CD4-positive, alpha-beta T cell treated with Interleukin-10 for 1 hour (primary cell): ENCODE measurements around the gene HSP90AB1.
A peak's percentile ranks its signal among the peaks of the same experiment; 100 is the strongest.

Experiments
- DNase-seq: peaks from one replicate; pipeline ENCODE4 v3.0.0-alpha.2; 2020

HSP90AB1 gene

DNA sequence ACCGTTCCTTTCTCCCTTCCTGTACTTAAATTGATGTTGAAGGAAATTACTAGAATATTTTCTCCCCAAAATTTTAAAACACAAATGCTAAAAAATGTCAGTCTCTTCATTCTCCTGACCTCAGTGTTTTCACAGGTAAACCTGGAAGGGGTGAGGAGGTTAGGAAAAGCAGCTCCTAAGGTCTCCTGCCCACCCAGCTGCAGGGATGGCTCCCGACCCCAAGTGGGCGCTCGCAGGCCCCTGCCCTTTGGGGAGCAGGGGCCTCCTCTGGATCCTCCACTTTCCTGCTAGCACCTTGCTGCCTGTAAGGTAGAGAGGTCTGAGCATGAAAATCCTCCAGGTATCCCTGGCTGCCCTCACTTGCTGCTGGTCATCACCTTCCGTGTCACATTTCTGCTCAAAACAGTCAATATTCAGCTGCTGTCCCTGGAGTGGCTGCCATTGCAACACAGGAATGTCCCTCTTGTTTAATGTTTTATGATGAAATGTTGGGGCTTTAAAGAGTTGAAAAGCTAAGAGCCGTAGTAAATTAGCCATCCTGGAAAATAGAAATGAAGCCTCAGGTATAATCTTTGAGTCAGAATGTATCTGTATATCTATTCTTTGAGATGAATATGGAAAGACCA lies 10.9 kb upstream of the HSP90AB1 start:
- no peak for DNase-seq

DNA sequence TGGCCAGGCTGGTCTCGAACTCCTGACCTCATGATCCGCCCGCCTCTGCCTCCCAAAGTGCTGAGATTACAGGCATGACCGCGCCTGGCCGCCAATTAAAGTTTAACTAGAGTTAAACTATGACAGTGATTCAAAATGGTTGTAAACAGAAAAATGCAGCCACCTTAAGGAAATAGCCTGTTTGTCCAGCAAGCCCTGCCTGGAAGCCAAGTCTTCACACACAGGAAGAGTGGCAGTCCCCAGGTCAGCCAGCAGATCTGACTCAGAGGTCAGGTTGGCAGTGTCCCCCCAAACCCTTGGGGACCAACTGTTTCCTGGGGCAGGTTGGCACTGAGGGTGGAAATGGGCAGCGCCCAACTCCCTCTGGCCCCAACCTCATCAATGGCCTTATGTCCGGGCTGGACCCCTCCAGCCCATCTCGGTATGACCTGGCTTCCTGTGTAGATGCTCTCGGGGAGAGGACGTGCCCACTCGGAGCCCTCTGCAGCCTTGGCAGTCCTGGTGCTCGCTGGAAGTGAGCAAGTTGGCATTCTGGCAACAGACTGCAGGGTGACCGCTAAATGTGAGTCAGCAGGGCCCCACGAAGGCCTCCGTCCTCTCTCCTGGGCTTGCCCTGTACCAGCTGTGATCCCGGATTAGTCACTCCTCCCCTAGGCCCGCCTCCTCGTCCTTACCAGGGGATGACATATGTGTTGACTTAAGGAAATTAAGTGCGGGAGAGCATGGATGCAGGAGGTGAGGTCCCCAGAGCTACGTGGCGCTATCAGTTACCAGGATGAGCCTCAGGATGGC lies 9.7 kb upstream of the HSP90AB1 start:
- peak; percentile 82 for DNase-seq

DNA sequence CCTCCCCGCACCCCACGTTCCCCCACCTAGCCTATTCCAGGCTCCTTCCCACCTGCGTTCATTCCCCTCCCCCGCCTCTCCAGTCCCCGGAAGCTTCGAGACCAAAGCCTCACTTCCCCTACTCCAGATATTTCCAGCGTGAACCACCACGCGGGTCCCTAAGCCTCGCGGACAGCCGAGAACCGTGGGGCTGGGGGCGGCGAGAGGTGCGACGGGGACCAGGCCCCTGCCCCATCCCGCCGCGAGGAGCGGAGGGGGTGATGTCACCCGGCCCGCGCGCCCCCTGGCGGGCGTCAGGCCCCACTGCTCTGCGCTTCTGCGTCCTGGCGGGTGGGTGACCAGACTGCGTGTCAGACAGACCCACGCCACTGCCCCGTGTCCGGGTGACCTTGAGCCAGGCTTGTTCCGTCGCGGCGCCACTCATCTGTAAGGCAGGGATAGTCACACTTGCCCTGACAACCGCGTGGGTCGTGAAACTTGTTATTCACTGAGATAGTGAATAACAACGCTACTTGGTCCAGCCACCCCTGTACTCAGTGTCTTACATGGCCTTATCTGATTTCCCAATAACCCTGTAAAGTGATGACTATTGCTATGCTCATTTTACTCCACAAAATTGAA lies 9.0 kb upstream of the HSP90AB1 start:
- peak; percentile 82 for DNase-seq

DNA sequence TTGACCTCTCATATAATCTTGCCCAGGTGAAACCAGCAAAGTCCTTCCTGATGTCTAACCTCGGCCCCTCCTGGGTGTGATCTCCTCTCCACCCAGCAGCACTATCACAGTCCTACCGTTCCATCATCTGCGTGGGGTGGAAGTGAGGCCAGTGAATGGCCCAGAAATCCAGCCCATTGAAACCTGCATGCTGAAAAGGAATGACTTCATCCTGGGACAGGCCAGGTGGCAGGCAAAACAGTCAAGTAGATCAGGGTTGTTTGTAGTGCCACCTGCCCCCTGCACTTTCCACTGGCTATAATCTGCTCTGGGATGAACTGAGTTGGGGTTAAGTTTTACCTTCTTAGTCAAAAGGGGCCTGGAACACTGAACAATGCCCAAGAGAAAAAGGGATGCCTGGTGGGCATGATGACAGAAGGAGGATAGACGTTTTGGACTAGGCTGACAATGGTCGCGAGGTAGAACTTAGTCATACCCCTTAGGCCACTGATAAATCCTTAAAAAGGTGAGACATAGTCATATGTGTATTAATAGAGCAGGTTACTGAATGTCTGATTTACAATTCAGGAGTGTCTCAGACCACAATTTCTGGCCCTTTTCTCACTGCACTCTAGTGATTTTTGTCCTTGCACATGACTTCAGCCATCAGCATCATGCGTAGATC lies 8.1 kb upstream of the HSP90AB1 start:
- DNase-seq = no peak

DNA sequence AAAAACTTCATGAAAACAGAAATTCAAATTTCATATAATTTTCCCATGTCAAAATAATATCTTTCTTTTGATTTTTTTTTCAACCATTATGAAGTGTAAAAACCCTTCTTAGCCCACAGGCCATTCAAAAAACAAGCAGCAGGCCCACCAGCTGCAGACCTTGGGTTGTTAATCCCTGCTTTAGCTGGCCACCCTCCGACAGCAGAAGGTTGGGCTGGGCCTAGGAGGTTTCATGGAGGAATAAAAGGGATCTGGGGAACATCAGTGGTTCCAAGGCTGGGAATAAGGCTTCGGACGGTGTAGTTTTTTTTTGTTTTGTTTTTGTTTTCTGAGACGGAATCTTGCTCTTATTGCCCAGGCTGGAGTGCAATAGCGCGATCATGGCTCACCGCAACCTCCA lies 3.6 kb upstream of the HSP90AB1 start:
- DNase-seq = no peak

DNA sequence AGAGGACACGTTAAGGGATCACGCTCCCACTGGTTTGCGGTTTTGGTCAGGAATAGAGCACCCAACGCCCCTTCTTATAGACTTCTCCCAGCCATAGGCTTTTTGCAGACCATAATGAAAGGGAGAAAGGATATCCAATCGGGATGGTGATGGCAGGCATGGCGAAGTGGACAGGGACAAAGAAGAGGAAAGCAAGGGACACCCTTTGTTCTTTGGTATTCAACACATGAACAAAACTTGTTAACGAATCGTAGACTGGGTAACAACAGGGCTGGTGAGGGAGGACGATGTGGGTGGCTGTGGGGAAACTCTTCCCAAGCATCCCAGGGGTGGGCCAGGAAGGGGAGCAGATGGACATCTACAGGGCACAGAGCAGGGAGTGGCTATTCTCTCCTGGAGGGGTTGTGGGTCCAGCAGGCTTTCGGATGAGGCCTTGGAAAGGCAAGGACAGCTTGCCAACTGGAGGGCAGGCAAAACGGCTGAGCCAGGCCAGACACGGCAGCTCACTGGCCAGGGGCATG lies 1.4 kb upstream of the HSP90AB1 start:
- no peak for DNase-seq

DNA sequence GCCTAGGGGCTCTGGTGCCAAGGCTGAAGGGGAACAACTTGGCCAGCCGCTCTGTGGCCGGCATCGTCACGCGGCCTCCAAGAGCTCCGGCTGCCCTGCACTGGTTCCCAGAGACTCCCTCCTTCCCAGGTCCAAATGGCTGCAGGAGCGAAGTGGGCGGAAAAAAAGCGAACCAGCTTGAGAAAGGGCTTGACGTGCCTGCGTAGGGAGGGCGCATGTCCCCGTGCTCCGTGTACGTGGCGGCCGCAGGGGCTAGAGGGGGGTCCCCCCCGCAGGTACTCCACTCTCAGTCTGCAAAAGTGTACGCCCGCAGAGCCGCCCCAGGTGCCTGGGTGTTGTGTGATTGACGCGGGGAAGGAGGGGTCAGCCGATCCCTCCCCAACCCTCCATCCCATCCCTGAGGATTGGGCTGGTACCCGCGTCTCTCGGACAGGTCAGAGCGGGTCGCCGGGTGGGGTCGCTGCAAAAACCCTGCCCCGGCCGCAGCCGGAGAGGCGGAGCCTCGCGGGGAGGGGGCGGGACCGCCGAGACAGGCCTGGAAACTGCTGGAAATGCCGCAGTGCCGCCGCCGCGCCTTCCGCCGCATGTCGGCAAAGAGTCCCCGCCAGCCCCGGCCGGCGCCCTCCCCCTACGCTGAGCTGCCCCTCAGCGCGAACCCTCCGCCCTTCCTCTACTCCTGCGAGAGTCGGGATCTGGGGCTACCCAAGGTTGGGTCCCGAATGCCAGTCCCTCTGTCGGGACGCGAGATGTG lies 814 bp upstream of the HSP90AB1 start:
- DNase-seq = peak; percentile 88

DNA sequence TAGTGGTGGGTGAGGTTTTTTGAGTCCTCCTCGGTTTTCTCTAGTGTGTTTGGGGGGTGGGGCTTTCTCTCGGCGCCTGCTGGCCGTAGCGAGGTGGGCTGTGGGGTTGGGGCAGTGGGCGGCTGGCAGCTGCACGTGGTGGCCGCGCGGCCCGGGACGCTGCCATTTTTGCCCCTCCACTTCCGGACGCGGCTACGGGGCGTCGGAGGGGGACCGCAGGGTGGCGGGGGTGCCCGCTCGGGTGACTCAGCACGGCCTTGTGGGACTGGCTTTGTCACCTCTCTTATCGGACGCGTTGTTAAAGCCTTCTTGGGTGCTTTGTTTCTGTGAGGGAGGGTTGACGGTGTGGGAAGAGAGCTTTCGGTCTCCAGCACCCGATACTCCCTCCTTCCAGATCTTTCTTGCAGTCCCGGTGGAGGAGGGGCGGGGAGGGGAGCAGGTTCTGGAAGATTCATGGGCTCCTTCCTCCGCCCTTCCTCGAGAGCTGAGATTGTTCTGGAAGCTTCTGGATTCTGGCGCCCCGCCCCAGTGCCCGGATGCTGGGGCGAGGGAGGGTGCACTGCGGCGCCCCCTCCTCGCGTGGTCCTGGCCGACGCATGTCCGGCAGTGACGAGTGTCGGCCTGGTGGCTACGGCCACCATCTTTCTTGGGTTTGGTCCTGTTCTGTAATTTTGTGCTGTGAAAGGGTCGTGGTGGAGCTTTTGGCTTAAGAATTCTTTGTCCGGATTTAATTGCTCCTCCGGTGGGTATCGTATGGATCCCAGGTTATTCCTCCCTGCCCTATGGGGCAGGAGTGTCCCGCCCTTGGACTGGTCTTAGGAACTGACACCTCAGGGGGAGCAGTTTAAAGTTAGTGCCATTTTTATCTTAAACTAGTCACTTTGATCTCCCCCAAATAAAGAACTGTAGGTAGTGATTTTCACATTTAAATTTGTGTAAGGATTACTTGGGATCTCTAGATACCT lies 719 bp downstream of the HSP90AB1 start:
- peak; percentile 89 for DNase-seq

DNA sequence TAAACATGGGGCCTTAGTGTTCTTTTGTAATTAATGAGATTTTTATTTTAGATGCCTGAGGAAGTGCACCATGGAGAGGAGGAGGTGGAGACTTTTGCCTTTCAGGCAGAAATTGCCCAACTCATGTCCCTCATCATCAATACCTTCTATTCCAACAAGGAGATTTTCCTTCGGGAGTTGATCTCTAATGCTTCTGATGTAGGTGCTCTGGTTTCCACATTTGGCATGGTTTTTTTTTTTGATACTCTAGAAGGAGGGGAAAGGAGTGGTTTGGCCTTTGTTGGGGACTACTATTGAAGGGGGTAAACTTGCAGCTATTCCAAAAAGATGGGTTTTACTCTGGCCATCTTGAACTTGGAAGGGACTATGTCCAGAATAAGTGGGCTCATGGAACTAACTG lies 1.7 kb downstream of the HSP90AB1 start:
- DNase-seq = no peak

DNA sequence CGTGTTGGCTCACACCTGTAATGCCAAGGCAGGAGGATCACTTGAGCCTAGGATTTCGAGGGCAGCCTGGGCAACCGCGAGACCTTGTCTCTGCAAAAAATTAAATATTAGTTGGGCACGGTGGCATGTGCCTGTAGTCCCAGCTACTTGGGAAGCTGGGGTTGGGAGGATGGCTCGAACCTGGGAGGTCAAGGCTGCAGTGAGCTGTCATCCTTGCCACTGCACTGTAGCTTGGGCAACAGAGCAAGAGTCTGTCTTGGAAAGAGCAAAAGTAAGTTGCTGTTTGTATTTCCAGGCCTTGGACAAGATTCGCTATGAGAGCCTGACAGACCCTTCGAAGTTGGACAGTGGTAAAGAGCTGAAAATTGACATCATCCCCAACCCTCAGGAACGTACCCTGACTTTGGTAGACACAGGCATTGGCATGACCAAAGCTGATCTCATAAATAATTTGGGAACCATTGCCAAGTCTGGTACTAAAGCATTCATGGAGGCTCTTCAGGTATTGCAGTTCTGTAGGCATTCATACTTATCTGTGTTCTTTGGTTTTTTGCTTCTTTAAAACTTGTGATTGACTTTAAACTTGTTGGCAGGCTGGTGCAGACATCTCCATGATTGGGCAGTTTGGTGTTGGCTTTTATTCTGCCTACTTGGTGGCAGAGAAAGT lies 2.3 kb downstream of the HSP90AB1 start:
- DNase-seq = no peak

DNA sequence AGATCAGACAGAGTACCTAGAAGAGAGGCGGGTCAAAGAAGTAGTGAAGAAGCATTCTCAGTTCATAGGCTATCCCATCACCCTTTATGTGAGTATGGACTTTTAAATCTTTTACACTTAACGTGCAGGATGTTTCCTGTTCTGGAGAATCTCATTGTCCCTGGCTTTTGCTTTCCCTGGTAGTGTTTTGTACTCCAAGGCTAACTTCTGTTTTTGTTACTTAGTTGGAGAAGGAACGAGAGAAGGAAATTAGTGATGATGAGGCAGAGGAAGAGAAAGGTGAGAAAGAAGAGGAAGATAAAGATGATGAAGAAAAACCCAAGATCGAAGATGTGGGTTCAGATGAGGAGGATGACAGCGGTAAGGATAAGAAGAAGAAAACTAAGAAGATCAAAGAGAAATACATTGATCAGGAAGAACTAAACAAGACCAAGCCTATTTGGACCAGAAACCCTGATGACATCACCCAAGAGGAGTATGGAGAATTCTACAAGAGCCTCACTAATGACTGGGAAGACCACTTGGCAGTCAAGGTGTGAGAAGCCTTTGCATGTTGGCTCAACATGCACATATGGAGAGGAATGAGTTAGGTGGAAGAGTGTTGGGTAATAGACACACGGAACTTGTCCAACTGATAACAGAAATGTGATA lies 3.3 kb downstream of the HSP90AB1 start:
- no peak for DNase-seq

DNA sequence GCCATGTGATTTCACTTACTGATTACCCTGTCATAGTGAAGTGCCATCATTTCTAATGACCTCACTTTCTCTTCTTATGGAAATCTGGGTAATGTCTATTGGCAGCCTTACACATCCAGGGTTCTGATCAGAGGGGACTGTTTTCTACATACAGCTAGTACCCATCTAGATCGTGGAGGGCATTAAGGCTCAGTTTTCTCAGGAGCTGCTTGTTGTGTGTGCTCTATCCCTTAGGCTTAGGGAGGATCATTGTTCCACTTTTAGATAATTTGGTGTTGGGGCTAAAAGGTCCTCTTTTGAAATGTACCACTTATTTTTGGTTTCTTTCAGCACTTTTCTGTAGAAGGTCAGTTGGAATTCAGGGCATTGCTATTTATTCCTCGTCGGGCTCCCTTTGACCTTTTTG lies 3.8 kb downstream of the HSP90AB1 start:
- no peak for DNase-seq

DNA sequence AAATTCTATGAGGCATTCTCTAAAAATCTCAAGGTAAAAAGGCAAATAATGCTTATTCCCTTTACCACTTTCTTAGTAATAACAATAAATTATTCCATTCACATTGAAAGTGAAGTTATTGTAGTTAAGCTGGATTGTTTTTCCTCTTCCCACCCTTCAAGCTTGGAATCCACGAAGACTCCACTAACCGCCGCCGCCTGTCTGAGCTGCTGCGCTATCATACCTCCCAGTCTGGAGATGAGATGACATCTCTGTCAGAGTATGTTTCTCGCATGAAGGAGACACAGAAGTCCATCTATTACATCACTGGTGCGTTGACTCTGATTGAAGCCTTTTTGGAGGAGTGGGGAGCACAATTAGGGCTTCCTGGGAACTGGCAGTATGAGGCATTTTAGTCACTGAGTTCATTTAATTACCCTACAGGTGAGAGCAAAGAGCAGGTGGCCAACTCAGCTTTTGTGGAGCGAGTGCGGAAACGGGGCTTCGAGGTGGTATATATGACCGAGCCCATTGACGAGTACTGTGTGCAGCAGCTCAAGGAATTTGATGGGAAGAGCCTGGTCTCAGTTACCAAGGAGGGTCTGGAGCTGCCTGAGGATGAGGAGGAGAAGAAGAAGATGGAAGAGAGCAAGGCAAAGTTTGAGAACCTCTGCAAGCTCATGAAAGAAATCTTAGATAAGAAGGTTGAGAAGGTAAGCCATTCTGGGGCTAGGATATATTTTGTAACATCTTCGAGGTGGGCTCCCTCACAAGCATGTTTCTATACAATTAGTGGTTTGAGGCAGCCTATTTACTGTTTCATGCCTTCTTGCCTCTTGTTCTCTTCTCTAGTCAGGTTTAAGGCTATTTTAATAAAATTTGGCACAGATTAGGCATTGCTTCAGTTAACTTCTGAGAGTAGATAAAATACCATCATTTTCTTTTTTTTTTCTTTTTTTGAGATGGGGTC lies 4.9 kb downstream of the HSP90AB1 start:
- no peak for DNase-seq

DNA sequence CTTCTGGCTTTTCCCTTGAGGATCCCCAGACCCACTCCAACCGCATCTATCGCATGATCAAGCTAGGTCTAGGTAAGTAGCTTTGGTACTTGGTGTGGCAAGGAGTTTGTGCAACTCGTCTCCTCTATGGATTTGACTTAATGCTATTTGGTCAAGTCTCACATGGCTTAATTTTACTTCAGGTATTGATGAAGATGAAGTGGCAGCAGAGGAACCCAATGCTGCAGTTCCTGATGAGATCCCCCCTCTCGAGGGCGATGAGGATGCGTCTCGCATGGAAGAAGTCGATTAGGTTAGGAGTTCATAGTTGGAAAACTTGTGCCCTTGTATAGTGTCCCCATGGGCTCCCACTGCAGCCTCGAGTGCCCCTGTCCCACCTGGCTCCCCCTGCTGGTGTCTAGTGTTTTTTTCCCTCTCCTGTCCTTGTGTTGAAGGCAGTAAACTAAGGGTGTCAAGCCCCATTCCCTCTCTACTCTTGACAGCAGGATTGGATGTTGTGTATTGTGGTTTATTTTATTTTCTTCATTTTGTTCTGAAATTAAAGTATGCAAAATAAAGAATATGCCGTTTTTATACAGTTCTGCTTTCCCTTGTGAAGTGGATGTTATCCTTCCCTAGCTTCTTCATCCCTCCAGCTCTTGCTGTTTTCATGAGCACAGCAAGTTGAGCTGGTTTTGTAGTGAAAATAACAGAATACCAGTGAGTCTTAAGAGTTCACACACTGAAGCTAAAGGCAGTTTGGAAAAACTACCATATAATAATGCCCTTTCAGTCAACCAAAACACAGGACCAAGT lies 6.6 kb downstream of the HSP90AB1 start:
- DNase-seq = peak; percentile 74

DNA sequence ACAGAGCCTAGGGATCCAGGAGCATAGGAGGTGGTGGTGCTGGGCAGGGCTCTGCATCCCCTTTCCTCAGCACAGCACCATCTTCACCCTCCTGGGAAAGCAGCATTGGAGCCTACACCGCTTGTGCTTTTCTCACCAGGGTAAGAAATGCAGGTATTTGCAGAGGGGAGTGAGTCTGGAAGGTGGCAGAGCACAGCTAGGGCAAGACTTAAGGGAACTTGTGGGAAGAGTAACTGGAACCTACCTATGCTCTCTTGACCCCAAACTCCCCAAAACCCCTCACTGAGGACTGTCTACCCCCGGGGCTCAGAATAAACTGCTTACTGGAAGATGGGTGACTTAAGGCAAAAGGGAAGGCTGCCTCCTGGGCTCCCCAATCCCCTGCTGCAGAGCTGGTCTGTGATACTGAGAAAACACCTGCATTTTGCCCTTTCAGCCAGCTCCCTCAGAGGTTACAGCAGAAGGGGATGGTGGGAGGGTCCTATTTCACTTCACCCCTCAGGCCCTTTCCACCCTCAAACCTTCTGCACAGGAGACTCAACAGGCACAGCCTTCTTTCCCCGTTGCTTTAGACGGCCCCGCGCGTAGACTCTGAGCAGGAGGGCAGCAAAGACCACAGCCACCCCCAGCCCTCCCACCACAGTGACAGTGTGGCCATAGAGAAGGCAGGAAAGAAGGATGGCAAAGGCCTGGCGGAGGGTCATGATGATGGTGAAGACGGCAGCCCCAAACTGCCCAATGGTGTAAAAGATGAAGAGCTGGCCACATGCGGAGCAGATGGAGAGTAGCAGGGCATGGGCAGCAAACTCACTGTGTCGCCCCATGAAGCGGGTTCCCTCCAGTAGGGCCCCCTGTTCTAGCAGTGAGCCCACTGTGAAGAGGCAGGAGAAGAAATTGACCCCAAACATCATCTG lies 7.5 kb downstream of the HSP90AB1 start:
- no peak for DNase-seq

DNA sequence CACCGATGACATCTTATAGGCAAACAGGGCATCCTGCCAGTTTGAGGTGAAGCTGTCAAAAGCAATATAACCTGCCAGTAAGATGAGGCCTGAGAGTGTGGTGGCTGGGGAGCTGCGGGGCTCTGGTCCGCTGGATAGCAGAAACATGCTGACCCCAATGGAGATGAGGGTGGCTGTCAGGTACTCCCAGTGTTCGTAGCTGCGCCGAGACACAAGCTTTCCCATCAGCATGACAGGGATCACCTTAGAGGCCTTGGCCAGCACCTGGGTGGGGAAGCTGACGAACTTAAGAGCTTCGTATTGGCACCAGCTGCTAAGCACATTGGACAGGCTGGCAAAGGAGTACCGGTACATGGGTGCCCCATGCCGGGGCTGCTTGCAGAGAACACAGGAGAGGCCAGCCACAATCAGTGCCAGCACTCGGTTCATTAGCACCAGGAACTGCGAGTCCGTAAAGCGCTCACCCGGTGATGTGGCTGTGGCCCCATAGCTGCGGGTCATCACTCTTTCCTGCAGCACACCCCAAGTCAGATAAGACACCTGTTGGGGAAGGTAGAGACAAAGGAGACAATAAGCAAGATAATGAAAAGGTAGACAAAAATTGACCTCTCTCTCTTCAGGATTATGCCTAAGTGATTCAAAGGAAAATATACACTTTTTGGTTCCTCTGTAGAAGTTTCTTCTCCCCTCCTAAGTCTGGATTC lies 8.4 kb downstream of the HSP90AB1 start:
- peak; percentile 47 for DNase-seq
